ENCODE measurements around the gene STAT4.

GRCh38 chr2:191059308-191059707 lies 91.5 kb downstream of the STAT4 start:
- TF ChIP-seq EP300 (IDR thresholded peaks at IDR 0.05; ENCODE audit: borderline replicate concordance in 1 of 2, low read depth in 1 of 2, low read length in 1 of 2) (no peak), POLR2AphosphoS5 (IDR thresholded peaks at IDR 0.05; ENCODE audit: low read depth, low read length) (no peak), REST (IDR thresholded peaks at IDR 0.05; ENCODE audit: low read depth, low read length) (no peak), RAD21 (IDR thresholded peaks at IDR 0.05; ENCODE audit: low read length) (no peak), IRF3 (IDR thresholded peaks at IDR 0.05; ENCODE audit: low read depth, low read length) (no peak), CTCF (IDR thresholded peaks at IDR 0.05) (no peak), MAX (IDR thresholded peaks at IDR 0.05; ENCODE audit: low read depth) (no peak), YY1 (IDR thresholded peaks at IDR 0.05; ENCODE audit: low read depth) (no peak)
